ENCODE measurements around the gene C4orf50. TPM values are rescaled to one million over a fixed set of nuclear protein-coding genes. Genes with fewer than 3 reads are reported as not detected.

The C4orf50 gene
- total and polyA plus RNA-seq, 2 experiments from 2014 or later, result 0.06 to 0.31 TPM

DNA sequence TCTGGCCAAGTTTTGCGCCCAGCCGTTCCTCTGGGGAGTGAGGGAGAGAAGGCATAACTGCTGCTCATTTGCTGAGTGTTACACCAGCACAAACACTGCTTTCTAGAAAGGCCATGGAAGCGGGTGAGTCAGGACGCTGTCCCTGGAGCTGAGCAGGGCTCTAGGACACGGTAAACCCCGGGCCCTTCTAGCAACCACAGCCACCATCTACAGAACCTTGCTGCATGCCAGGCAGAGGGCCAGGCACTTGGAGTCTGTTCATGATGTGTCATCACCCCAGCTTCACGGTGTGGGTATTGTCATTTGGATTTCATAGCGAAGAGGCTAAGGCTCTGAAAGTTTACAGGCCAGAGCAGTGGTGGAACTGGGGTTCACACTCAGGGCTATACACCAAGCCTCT, 31.8 kb upstream of the C4orf50 start:
- H2AFZ ChIP-seq, result no peak overlapping the region
- H3K27me3 Mint-ChIP-seq (ENCODE audit: insufficient read depth, low read depth, poor library complexity), result no peaks in the 10 kb centered on the region
- H3K27me3 ChIP-seq (ENCODE audit: insufficient read depth), result no peaks in the 10 kb centered on the region
- ATAC-seq (no peak), DNase-seq (ENCODE audit: low spot score) (no peak)
- TF ChIP-seq ZNF331 (CRISPR knock-in tag; IDR thresholded peaks at IDR 0.05; ENCODE audit: low read depth) (no peak), NANOG (IDR thresholded peaks at IDR 0.05; ENCODE audit: borderline replicate concordance) (no peak), POLR2AphosphoS5 (IDR thresholded peaks at IDR 0.05; ENCODE audit: low read depth) (no peak), STAT1 (IDR thresholded peaks at IDR 0.05; ENCODE audit: unreplicated experiment) (no peak), EZH2phosphoT487 (IDR thresholded peaks at IDR 0.05; ENCODE audit: unreplicated experiment) (no peak)
- TF ChIP-seq, protein P1, sequence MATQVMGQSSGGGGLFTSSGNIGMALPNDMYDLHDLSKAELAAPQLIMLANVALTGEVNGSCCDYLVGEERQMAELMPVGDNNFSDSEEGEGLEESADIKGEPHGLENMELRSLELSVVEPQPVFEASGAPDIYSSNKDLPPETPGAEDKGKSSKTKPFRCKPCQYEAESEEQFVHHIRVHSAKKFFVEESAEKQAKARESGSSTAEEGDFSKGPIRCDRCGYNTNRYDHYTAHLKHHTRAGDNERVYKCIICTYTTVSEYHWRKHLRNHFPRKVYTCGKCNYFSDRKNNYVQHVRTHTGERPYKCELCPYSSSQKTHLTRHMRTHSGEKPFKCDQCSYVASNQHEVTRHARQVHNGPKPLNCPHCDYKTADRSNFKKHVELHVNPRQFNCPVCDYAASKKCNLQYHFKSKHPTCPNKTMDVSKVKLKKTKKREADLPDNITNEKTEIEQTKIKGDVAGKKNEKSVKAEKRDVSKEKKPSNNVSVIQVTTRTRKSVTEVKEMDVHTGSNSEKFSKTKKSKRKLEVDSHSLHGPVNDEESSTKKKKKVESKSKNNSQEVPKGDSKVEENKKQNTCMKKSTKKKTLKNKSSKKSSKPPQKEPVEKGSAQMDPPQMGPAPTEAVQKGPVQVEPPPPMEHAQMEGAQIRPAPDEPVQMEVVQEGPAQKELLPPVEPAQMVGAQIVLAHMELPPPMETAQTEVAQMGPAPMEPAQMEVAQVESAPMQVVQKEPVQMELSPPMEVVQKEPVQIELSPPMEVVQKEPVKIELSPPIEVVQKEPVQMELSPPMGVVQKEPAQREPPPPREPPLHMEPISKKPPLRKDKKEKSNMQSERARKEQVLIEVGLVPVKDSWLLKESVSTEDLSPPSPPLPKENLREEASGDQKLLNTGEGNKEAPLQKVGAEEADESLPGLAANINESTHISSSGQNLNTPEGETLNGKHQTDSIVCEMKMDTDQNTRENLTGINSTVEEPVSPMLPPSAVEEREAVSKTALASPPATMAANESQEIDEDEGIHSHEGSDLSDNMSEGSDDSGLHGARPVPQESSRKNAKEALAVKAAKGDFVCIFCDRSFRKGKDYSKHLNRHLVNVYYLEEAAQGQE (IDR thresholded peaks at IDR 0.05; ENCODE audit: unreplicated experiment), result no peak
- TF ChIP-seq, protein P2, sequence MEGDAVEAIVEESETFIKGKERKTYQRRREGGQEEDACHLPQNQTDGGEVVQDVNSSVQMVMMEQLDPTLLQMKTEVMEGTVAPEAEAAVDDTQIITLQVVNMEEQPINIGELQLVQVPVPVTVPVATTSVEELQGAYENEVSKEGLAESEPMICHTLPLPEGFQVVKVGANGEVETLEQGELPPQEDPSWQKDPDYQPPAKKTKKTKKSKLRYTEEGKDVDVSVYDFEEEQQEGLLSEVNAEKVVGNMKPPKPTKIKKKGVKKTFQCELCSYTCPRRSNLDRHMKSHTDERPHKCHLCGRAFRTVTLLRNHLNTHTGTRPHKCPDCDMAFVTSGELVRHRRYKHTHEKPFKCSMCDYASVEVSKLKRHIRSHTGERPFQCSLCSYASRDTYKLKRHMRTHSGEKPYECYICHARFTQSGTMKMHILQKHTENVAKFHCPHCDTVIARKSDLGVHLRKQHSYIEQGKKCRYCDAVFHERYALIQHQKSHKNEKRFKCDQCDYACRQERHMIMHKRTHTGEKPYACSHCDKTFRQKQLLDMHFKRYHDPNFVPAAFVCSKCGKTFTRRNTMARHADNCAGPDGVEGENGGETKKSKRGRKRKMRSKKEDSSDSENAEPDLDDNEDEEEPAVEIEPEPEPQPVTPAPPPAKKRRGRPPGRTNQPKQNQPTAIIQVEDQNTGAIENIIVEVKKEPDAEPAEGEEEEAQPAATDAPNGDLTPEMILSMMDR (conservative IDR thresholded peaks at IDR 0.05; ENCODE audit: low read depth in 2 of 2), result no peak
- TF ChIP-seq, protein P3, sequence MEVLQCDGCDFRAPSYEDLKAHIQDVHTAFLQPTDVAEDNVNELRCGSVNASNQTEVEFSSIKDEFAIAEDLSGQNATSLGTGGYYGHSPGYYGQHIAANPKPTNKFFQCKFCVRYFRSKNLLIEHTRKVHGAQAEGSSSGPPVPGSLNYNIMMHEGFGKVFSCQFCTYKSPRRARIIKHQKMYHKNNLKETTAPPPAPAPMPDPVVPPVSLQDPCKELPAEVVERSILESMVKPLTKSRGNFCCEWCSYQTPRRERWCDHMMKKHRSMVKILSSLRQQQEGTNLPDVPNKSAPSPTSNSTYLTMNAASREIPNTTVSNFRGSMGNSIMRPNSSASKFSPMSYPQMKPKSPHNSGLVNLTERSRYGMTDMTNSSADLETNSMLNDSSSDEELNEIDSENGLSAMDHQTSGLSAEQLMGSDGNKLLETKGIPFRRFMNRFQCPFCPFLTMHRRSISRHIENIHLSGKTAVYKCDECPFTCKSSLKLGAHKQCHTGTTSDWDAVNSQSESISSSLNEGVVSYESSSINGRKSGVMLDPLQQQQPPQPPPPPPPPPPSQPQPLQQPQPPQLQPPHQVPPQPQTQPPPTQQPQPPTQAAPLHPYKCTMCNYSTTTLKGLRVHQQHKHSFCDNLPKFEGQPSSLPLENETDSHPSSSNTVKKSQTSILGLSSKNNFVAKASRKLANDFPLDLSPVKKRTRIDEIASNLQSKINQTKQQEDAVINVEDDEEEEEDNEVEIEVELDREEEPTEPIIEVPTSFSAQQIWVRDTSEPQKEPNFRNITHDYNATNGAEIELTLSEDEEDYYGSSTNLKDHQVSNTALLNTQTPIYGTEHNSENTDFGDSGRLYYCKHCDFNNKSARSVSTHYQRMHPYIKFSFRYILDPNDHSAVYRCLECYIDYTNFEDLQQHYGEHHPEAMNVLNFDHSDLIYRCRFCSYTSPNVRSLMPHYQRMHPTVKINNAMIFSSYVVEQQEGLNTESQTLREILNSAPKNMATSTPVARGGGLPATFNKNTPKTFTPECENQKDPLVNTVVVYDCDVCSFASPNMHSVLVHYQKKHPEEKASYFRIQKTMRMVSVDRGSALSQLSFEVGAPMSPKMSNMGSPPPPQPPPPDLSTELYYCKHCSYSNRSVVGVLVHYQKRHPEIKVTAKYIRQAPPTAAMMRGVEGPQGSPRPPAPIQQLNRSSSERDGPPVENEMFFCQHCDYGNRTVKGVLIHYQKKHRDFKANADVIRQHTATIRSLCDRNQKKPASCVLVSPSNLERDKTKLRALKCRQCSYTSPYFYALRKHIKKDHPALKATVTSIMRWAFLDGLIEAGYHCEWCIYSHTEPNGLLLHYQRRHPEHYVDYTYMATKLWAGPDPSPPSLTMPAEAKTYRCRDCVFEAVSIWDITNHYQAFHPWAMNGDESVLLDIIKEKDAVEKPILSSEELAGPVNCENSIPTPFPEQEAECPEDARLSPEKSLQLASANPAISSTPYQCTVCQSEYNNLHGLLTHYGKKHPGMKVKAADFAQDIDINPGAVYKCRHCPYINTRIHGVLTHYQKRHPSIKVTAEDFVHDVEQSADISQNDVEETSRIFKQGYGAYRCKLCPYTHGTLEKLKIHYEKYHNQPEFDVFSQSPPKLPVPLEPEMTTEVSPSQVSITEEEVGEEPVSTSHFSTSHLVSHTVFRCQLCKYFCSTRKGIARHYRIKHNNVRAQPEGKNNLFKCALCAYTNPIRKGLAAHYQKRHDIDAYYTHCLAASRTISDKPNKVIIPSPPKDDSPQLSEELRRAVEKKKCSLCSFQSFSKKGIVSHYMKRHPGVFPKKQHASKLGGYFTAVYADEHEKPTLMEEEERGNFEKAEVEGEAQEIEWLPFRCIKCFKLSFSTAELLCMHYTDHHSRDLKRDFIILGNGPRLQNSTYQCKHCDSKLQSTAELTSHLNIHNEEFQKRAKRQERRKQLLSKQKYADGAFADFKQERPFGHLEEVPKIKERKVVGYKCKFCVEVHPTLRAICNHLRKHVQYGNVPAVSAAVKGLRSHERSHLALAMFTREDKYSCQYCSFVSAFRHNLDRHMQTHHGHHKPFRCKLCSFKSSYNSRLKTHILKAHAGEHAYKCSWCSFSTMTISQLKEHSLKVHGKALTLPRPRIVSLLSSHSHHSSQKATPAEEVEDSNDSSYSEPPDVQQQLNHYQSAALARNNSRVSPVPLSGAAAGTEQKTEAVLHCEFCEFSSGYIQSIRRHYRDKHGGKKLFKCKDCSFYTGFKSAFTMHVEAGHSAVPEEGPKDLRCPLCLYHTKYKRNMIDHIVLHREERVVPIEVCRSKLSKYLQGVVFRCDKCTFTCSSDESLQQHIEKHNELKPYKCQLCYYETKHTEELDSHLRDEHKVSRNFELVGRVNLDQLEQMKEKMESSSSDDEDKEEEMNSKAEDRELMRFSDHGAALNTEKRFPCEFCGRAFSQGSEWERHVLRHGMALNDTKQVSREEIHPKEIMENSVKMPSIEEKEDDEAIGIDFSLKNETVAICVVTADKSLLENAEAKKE (CRISPR knock-in tag; IDR thresholded peaks at IDR 0.05), result no peak
- TF ChIP-seq, protein P4, sequence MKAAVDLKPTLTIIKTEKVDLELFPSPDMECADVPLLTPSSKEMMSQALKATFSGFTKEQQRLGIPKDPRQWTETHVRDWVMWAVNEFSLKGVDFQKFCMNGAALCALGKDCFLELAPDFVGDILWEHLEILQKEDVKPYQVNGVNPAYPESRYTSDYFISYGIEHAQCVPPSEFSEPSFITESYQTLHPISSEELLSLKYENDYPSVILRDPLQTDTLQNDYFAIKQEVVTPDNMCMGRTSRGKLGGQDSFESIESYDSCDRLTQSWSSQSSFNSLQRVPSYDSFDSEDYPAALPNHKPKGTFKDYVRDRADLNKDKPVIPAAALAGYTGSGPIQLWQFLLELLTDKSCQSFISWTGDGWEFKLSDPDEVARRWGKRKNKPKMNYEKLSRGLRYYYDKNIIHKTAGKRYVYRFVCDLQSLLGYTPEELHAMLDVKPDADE (IDR thresholded peaks at IDR 0.05), result no peak
- no peaks in the 10 kb centered on the region for H3K79me2 ChIP-seq (replicated peaks; ENCODE audit: insufficient read depth)
- H3K27ac ChIP-seq (ENCODE audit: low read depth), result no peak overlapping the region
- H3K36me3 ChIP-seq (ENCODE audit: insufficient read depth), result no peaks in the 10 kb centered on the region
- H3K9me3 Mint-ChIP-seq, result no peaks in the 10 kb centered on the region
- no peaks in the 10 kb centered on the region for H3K36me3 Mint-ChIP-seq (ENCODE audit: low read depth)
- no peaks in the 10 kb centered on the region for H3K4me1 ChIP-seq (ENCODE audit: insufficient read depth)
- no peaks in the 10 kb centered on the region for H3K9me2 ChIP-seq (ENCODE audit: insufficient read depth)
- H3K4me3 ChIP-seq, result no peak overlapping the region
- H4K20me1 ChIP-seq (replicated peaks; ENCODE audit: insufficient read depth), result no peaks in the 10 kb centered on the region
- H3K27ac Mint-ChIP-seq, result 0 out of 2 replicates have a peak overlapping the region, but pooled peaks have one; percentile 16
- peaks cover 4% of the 10 kb centered on the region; the same call in 1 of the 3 replicates for H3K4me1 Mint-ChIP-seq
- H3F3A ChIP-seq (replicated peaks; ENCODE audit: low read depth), result no peaks in the 10 kb centered on the region
- no peak overlapping the region for H3K4me2 ChIP-seq
- no peak overlapping the region for H3K4me3 Mint-ChIP-seq

Measured in GM23338 (cell line).